H9 (cell line): ENCODE results near the gene PRKRA. TPM values are rescaled to one million over a fixed set of nuclear protein-coding genes. Genes with fewer than 3 reads are reported as not detected.

ENCODE experiments used
- DNase-seq: peaks from one replicate; pipeline ENCODE4 v3.0.0-alpha.2; 2017
- H2AFZ ChIP-seq: one replicate; pipeline ENCODE4 v1.6.1; 2013; ENCODE audit warnings: mild to moderate bottlenecking, low read length, control low read depth, moderate library complexity
- H2AK5ac ChIP-seq: 2 replicates; pipeline ENCODE4 v1.6.1; 2013; ENCODE audit warnings: low read length, control low read depth, mixed read lengths; ENCODE audit not compliant: insufficient read length
- H2BK120ac ChIP-seq: one replicate; pipeline ENCODE4 v1.6.1; 2013; ENCODE audit warnings: low read depth, mild to moderate bottlenecking, low read length, control low read depth, inconsistent platforms; ENCODE audit not compliant: poor library complexity, severe bottlenecking
- H2BK12ac ChIP-seq: 2 replicates; pipeline ENCODE4 v1.6.1; 2013; ENCODE audit warnings: low read length, control low read depth, mixed read lengths, low read depth; ENCODE audit not compliant: insufficient read length
- H2BK15ac ChIP-seq: 2 replicates; pipeline ENCODE4 v1.6.1; 2013; ENCODE audit warnings: low read depth, low read length, control low read depth
- H2BK20ac ChIP-seq: one replicate; pipeline ENCODE4 v1.6.1; 2013; ENCODE audit warnings: low read depth, mild to moderate bottlenecking, low read length, control low read depth, inconsistent platforms; ENCODE audit not compliant: poor library complexity, severe bottlenecking
- H2BK5ac ChIP-seq: 2 replicates; pipeline ENCODE4 v1.6.1; 2013; ENCODE audit warnings: low read length, control low read depth, mixed read lengths; ENCODE audit not compliant: insufficient read length
- H3K14ac ChIP-seq: 2 replicates; pipeline ENCODE4 v1.6.1; 2013; ENCODE audit warnings: low read length, control low read depth; ENCODE audit not compliant: insufficient read depth
- H3K18ac ChIP-seq: 2 replicates; pipeline ENCODE4 v1.6.1; 2013; ENCODE audit warnings: low read depth, mild to moderate bottlenecking, mixed read lengths, low read length, control low read depth; ENCODE audit not compliant: insufficient read length
- H3K23ac ChIP-seq: 2 replicates; pipeline ENCODE4 v1.6.1; 2013; ENCODE audit warnings: low read length, control low read depth, mixed read lengths, low read depth; ENCODE audit not compliant: insufficient read length
- H3K23me2 ChIP-seq: 2 replicates; pipeline ENCODE4 v1.6.1; 2013; ENCODE audit warnings: low read depth, mild to moderate bottlenecking, mixed read lengths, low read length, control low read depth; ENCODE audit not compliant: insufficient read length, poor library complexity, severe bottlenecking
- H3K27ac ChIP-seq: 2 replicates; pipeline ENCODE4 v1.5.1; 2013; ENCODE audit warnings: low read length, control low read depth, mixed read lengths, low read depth; ENCODE audit not compliant: insufficient read length
- H3K27me3 ChIP-seq: 2 replicates; pipeline ENCODE4 v1.6.1; 2013; ENCODE audit warnings: low read length, control low read depth, inconsistent platforms; ENCODE audit not compliant: insufficient read depth
- H3K4ac ChIP-seq: 2 replicates; pipeline ENCODE4 v1.6.1; 2013; ENCODE audit warnings: low read depth, mild to moderate bottlenecking, control low read depth, inconsistent platforms, low read length, moderate library complexity
- H3K4me1 ChIP-seq: 2 replicates; pipeline ENCODE4 v1.6.1; 2013; ENCODE audit warnings: low read length, control low read depth, inconsistent platforms; ENCODE audit not compliant: insufficient read depth
- H3K4me2 ChIP-seq: 2 replicates; pipeline ENCODE4 v1.6.1; 2013; ENCODE audit warnings: low read length, control low read depth, mixed read lengths; ENCODE audit not compliant: insufficient read length, insufficient read depth
- H3K56ac ChIP-seq: 2 replicates; pipeline ENCODE4 v1.6.1; 2013; ENCODE audit warnings: low read depth, mild to moderate bottlenecking, mixed read lengths, low read length, control low read depth; ENCODE audit not compliant: insufficient read length
- H3K79me1 ChIP-seq: 2 replicates; pipeline ENCODE4 v1.6.1; 2013; ENCODE audit warnings: low read depth, mild to moderate bottlenecking, moderate library complexity, low read length, control low read depth, inconsistent platforms; ENCODE audit not compliant: insufficient read depth, poor library complexity, severe bottlenecking
- H3K79me2 ChIP-seq: 2 replicates; pipeline ENCODE4 v1.6.1; 2013; ENCODE audit warnings: low read length, control low read depth, inconsistent platforms; ENCODE audit not compliant: insufficient read depth
- H3K9ac ChIP-seq: 2 replicates; pipeline ENCODE4 v1.6.1; 2013; ENCODE audit warnings: low read length, control low read depth, mixed read lengths; ENCODE audit not compliant: insufficient read length; ENCODE audit errors: extremely low read depth
- H3K9me3 ChIP-seq: one replicate; pipeline ENCODE4 v1.6.1; 2013; ENCODE audit warnings: low read depth, low read length, inconsistent platforms; ENCODE audit not compliant: control insufficient read depth
- H3T11ph ChIP-seq: one replicate; pipeline ENCODE4 v1.6.1; 2013; ENCODE audit warnings: mild to moderate bottlenecking, low read length, control low read depth, inconsistent platforms
- H4K20me1 ChIP-seq: one replicate; pipeline ENCODE4 v1.6.1; 2013; ENCODE audit not compliant: control insufficient read depth, insufficient read length, insufficient read depth
- H4K5ac ChIP-seq: 2 replicates; pipeline ENCODE4 v1.6.1; 2013; ENCODE audit warnings: low read depth, mild to moderate bottlenecking, mixed read lengths, low read length, control low read depth; ENCODE audit not compliant: insufficient read length
- H4K8ac ChIP-seq: replicated peaks from 2 replicates; pipeline ENCODE4 v1.6.1; 2013; ENCODE audit warnings: low read length, control low read depth, mixed read lengths, low read depth; ENCODE audit not compliant: insufficient read length
- H4K91ac ChIP-seq: 2 replicates; pipeline ENCODE4 v1.6.1; 2013; ENCODE audit warnings: low read depth, mild to moderate bottlenecking, moderate library complexity, mixed read lengths, low read length, control low read depth; ENCODE audit not compliant: insufficient read length
- H3K27ac Mint-ChIP-seq, 3 experiments: 2 replicates in 2 of 3; 3 replicates in 1 of 3; pipeline ENCODE4 v1.8.0; 2020 to 2021; ENCODE audit warnings: mixed read lengths in 3 of 3, mild to moderate bottlenecking in 1 of 3, moderate library complexity in 1 of 3
- H3K27me3 Mint-ChIP-seq: 2 replicates; pipeline ENCODE4 v1.8.0; 2021; ENCODE audit warnings: low read depth, mild to moderate bottlenecking, moderate library complexity, mixed read lengths
- H3K36me3 Mint-ChIP-seq, 3 experiments: 2 replicates in 2 of 3; 3 replicates in 1 of 3; pipeline ENCODE4 v1.8.0; 2020 to 2021; ENCODE audit warnings: low read depth in 3 of 3, mixed read lengths in 3 of 3; ENCODE audit not compliant: insufficient read depth in 1 of 3
- H3K4me1 Mint-ChIP-seq, 2 experiments: 2 replicates each; pipeline ENCODE4 v1.8.0; 2020; ENCODE audit warnings: mixed read lengths in 2 of 2
- H3K4me3 Mint-ChIP-seq, 2 experiments: 2 replicates in 1 of 2; 3 replicates in 1 of 2; pipeline ENCODE4 v1.8.0; 2020 to 2021; ENCODE audit warnings: mild to moderate bottlenecking in 2 of 2, mixed read lengths in 2 of 2, moderate library complexity in 1 of 2
- H3K9me3 Mint-ChIP-seq, 2 experiments: 2 replicates in 1 of 2; 3 replicates in 1 of 2; pipeline ENCODE4 v1.8.0; 2020; ENCODE audit warnings: mild to moderate bottlenecking in 2 of 2, mixed read lengths in 2 of 2, moderate library complexity in 1 of 2
- WGBS: extraction: QIAGEN DNeasy Blood & Tissue Kit; methylation state at CpG from one replicate; pipeline ENCODE4 v1.1.7; 2013; ENCODE audit warnings: missing lambda C conversion rate, low lambda C conversion rate, mixed read lengths; ENCODE audit not compliant: insufficient read length; ENCODE audit errors: extremely low coverage; 5-methylcytosine and 5-hydroxymethylcytosine counted together
- total RNA-seq: library from RNA; stranded (reverse); gene quantifications from 2 replicates; pipeline ENCODE4 v1.2.1, GENCODE V29; 2021
- TF ChIP-seq, protein P1 (sequence below): fragments of 200-600 bp; sonication (generic); conservative IDR thresholded peaks from 3 replicates; pipeline ENCODE4 v1.8.0; 2021; ENCODE audit warnings: antibody characterized with exemption, mild to moderate bottlenecking

PRKRA gene
- total RNA-seq, 1 experiment from 2014 or later, result 61.5 TPM

DNA sequence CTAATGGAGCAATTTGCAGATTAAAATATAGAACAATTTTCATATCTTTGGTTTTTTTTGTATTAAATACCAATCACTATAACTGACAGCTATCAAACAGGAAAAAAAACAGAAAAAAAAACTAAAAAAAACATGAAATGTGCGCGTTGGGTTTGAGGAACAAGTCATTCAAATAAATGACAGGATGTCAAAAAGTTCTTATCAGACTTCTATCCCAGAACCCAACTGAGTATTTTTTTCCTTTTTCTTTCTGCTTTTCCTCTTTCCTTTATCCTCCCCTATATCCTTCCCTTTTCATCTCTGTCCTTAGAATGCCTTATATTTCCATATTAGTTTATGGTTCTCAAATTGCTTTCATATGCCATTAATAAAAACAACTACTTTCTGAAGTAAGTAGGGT lies 14.3 kb downstream of the PRKRA start:
- no peak overlapping the region for H2BK5ac ChIP-seq
- H2AK5ac ChIP-seq, result no peak overlapping the region
- no peak overlapping the region for H3K56ac ChIP-seq
- no peak overlapping the region for H3K4me2 ChIP-seq
- H3K27me3 ChIP-seq, result no peaks in the 10 kb centered on the region
- DNase-seq, result no peak
- H4K91ac ChIP-seq, result no peak overlapping the region
- H3K14ac ChIP-seq, result no peak overlapping the region
- H2BK120ac ChIP-seq, result no peak overlapping the region
- Mint-ChIP-seq H3K4me3 (no peak overlapping the region), H3K36me3 (peaks cover 31 to 80% (median 78%) of the 10 kb centered on the region in 3 experiments; a peak in 6 of 7 replicates), H3K9me3 (no peaks in the 10 kb centered on the region; a peak in 1 of 5 replicates), H3K27me3 (no peaks in the 10 kb centered on the region), H3K27ac (no peak overlapping the region), H3K4me1 (peaks cover 0 to 3% of the 10 kb centered on the region in 2 experiments; a peak in 1 of 4 replicates)
- no peaks in the 10 kb centered on the region for H3K79me2 ChIP-seq
- H3K18ac ChIP-seq, result no peak overlapping the region
- H2AFZ ChIP-seq, result no peak overlapping the region
- no peak overlapping the region for H3K9ac ChIP-seq
- H3K9me3 ChIP-seq, result no peaks in the 10 kb centered on the region
- no CpG with 5 or more reads among the region's 2 CpGs for WGBS
- H2BK12ac ChIP-seq, result no peak overlapping the region
- no peaks in the 10 kb centered on the region for H3K4me1 ChIP-seq
- H3K23ac ChIP-seq, result no peak overlapping the region
- H2BK15ac ChIP-seq, result no peak overlapping the region
- H3K79me1 ChIP-seq, result no peaks in the 10 kb centered on the region
- H4K20me1 ChIP-seq, result no peaks in the 10 kb centered on the region
- H3T11ph ChIP-seq, result no peak overlapping the region
- no peak overlapping the region for H2BK20ac ChIP-seq
- no peak overlapping the region for H4K5ac ChIP-seq
- H3K27ac ChIP-seq, result no peak overlapping the region
- no peak overlapping the region for H3K4ac ChIP-seq
- H4K8ac ChIP-seq, result no peak overlapping the region
- H3K23me2 ChIP-seq, result no peaks in the 10 kb centered on the region
- TF ChIP-seq, protein P1, sequence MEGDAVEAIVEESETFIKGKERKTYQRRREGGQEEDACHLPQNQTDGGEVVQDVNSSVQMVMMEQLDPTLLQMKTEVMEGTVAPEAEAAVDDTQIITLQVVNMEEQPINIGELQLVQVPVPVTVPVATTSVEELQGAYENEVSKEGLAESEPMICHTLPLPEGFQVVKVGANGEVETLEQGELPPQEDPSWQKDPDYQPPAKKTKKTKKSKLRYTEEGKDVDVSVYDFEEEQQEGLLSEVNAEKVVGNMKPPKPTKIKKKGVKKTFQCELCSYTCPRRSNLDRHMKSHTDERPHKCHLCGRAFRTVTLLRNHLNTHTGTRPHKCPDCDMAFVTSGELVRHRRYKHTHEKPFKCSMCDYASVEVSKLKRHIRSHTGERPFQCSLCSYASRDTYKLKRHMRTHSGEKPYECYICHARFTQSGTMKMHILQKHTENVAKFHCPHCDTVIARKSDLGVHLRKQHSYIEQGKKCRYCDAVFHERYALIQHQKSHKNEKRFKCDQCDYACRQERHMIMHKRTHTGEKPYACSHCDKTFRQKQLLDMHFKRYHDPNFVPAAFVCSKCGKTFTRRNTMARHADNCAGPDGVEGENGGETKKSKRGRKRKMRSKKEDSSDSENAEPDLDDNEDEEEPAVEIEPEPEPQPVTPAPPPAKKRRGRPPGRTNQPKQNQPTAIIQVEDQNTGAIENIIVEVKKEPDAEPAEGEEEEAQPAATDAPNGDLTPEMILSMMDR, result no peak
